Right ventricle myocardium superior (tissue), 1 donor: Measurements from ENCODE around the gene KCNE3. TPM values are rescaled to one million over a fixed set of nuclear protein-coding genes. Genes with fewer than 3 reads are reported as not detected.

Experiments used
- ATAC-seq: fragments of 200-7000 bp; cut with Tn5 transposase; one replicate; pipeline ENCODE4 v1.9.1; 2020; ENCODE audit warnings: mild to moderate bottlenecking; ENCODE audit not compliant: poor library complexity
- DNase-seq: peaks from one replicate; pipeline ENCODE4 v3.0.0-alpha.2; 2020
- intact Hi-C: fragments of 100-400 bp; cut with DNase I; formaldehyde crosslinking; loops from one replicate; pipeline ENCODE4 v1.11.2; 2022
- total RNA-seq: library from RNA; stranded (reverse); fragmentation: NEBNext Ultra II Directional; extraction: Animal tissue kit (Norgen Biotek cat#: 25700); gene quantifications from one replicate; pipeline ENCODE4 v1.2.1, GENCODE V29; 2021
- donor health status: DM: no; HTN: yes; CAD: no; lungs with severe emphysema.

KCNE3 gene
- total RNA-seq, 1 donor from 2014 or later = 2.6 TPM

DNA sequence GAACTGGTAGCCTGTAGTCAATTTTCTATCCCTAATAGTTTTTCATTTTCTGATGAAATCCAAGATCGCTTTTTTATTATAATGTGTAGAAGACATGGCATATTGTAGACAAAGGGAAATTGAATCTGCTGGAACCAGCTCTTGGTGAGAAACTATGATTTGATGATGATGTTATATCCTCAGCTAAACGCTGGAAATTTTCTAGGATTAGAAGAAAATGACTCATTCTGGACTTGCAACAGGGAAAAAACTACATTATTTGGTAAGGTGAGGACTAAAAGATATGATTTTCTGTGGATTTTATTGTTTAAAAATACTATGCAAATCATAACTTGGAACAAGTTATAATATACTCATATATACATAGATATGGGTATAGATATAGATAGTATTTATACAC is 55.0 kb downstream of the KCNE3 start:
- intact Hi-C loops = no loop called here
- ATAC-seq (no peak), DNase-seq (no peak)

DNA sequence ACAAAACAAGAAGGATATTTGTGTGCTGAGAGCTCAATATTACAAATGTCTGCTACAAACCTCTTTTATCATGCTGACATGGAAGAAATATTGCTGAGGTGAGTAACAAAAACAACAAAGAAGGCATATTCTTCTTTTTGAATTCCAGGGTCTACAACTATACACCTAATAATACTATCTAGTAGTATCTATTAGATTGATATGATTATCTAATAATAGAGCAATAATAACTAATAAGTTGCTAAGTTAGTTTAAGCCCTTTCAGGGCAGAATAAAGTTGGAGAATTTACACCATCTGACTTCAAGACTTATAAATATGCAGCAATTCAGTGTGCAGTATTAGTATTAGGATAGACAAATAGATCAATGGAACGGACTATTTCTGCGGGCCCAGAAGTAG is 57.7 kb downstream of the KCNE3 start:
- no peak for DNase-seq
- intact Hi-C loops = no loop called here
- ATAC-seq = no peak

Other genes with a start within 250 kb of the KCNE3 start
- gene P4HA3, start 155.9 kb downstream of the KCNE3 start, total RNA-seq = not detected
- gene PGM2L1, start 69.1 kb downstream of the KCNE3 start, total RNA-seq = 1.9 TPM
- 3.3 TPM for gene LIPT2, start 26.2 kb upstream of the KCNE3 start, total RNA-seq
- 5.6 TPM for gene POLD3, start 125.0 kb upstream of the KCNE3 start, total RNA-seq